ENCODE data around the gene COL13A1. TPM values are rescaled to one million over a fixed set of nuclear protein-coding genes. Genes with fewer than 3 reads are reported as not detected.

COL13A1 gene
- total and polyA plus RNA-seq, 2 of the 8 experiments (the other 6 are each of a cell fraction or from before 2014, with no cell fraction given), result 2.6 to 5.2 TPM

DNA sequence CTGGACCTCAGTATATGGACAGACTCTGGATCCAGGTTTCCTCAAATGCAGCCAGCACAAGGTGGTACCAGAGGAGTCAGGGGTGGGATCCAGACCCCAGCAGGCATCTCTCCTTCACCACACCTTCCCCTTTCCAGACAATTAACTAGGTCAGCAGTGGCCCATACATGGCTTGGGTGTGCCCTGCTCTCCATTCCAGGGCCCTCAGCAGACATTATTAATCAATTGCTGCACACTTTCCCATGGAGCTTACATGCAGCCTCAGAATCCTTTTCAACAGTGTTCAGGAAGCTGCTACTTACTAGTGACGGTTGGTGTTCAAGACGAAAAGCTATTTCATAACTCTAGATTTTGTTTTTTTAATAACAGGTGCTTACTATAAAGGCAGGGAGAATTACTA is 6.0 kb downstream of the COL13A1 start:
- H3K9ac ChIP-seq (replicated peaks in 1 of 4; ENCODE audit: extremely low read depth in 1 of 4, low read depth in 3 of 4, low read length in 3 of 4), result no peak overlapping the region
- TF ChIP-seq FOSL1 (IDR thresholded peaks at IDR 0.05; ENCODE audit: insufficient read depth, low read depth, low read length), result no peak
- TF ChIP-seq GTF2F1 (IDR thresholded peaks at IDR 0.05; ENCODE audit: borderline replicate concordance, low read depth, low read length), result no peak
- TF ChIP-seq, protein P1, sequence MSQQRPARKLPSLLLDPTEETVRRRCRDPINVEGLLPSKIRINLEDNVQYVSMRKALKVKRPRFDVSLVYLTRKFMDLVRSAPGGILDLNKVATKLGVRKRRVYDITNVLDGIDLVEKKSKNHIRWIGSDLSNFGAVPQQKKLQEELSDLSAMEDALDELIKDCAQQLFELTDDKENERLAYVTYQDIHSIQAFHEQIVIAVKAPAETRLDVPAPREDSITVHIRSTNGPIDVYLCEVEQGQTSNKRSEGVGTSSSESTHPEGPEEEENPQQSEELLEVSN (IDR thresholded peaks at IDR 0.05), result no peak
- no peak for TF ChIP-seq POLR2AphosphoS5 (IDR thresholded peaks at IDR 0.05; ENCODE audit: low read depth, low read length)
- no peak for TF ChIP-seq PHF8 (conservative IDR thresholded peaks at IDR 0.05; ENCODE audit: low read depth, low read length)
- TF ChIP-seq HDAC2 (IDR thresholded peaks at IDR 0.05; ENCODE audit: borderline replicate concordance in 1 of 2, low read depth in 2 of 2, low read length in 2 of 2), result no peak
- TF ChIP-seq, protein P2, sequence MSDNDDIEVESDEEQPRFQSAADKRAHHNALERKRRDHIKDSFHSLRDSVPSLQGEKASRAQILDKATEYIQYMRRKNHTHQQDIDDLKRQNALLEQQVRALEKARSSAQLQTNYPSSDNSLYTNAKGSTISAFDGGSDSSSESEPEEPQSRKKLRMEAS (IDR thresholded peaks at IDR 0.05), result no peak
- TF ChIP-seq TCF12 (IDR thresholded peaks at IDR 0.05; ENCODE audit: low read depth, low read length), result no peak
- TF ChIP-seq CHD1 (IDR thresholded peaks at IDR 0.05; ENCODE audit: low read depth, low read length), result no peak
- TF ChIP-seq JUN (IDR thresholded peaks at IDR 0.05; ENCODE audit: low read depth, low read length), result no peak
- no peak for TF ChIP-seq KDM1A (IDR thresholded peaks at IDR 0.05; ENCODE audit: borderline replicate concordance, low read length)
- TF ChIP-seq CBX8 (IDR thresholded peaks at IDR 0.05; ENCODE audit: borderline replicate concordance, low read depth, low read length), result no peak

More for the DNA sequence above, 6.0 kb downstream of the COL13A1 start:
- Histone ChIP-seq H4K8ac (ENCODE audit: extremely low read depth, insufficient read depth, low read length) (no peak overlapping the region), H3K27ac (ENCODE audit: low read depth, low read length) (no peak overlapping the region), H2BK15ac (ENCODE audit: low read length) (no peak overlapping the region), H2BK120ac (replicated peaks; ENCODE audit: low read depth, low read length) (no peak overlapping the region), H3K27me3 (replicated peaks in 1 of 4; ENCODE audit: control insufficient read depth in 3 of 4, extremely low read depth in 1 of 4, insufficient read depth in 3 of 4, low read length in 3 of 4) (peaks cover 10 to 19% (median 16%) of the 10 kb centered on the region in 4 experiments; a peak in 6 of 7 replicates), H4K91ac (replicated peaks; ENCODE audit: insufficient read length, low read length) (no peak overlapping the region), H3K4me2 (ENCODE audit: insufficient read depth in 1 of 2, low read depth in 2 of 2, low read length in 2 of 2) (no peak overlapping the region), H3K4me3 (ENCODE audit: extremely low read depth in 1 of 4, insufficient read depth in 2 of 4, low read depth in 3 of 4, low read length in 4 of 4) (no peak overlapping the region), H3K79me2 (ENCODE audit: control insufficient read depth in 1 of 2, insufficient read depth in 2 of 2, low read length in 2 of 2) (no peaks in the 10 kb centered on the region), H3K36me3 (ENCODE audit: control insufficient read depth in 2 of 4, insufficient read depth in 4 of 4, low read length in 3 of 4) (no peaks in the 10 kb centered on the region; a peak in 1 of 8 replicates), H2BK12ac (ENCODE audit: low read depth, low read length) (peak overlapping the region; percentile 44; the same call in 1 of the 2 replicates), H3K4me1 (replicated peaks in 1 of 4; ENCODE audit: control insufficient read depth in 3 of 4, insufficient read depth in 4 of 4, low read length in 3 of 4) (peaks cover 0 to 16% (median 9%) of the 10 kb centered on the region in 4 experiments; a peak in 5 of 7 replicates), H3K14ac (ENCODE audit: insufficient read length) (no peak overlapping the region), H3K9me3 (ENCODE audit: insufficient read depth in 2 of 2, low read depth in 1 of 2, low read length in 1 of 2) (no peaks in the 10 kb centered on the region), H3K23me2 (ENCODE audit: low read depth, low read length) (peaks cover 4% of the 10 kb centered on the region; the same call in 1 of the 2 replicates), H4K20me1 (replicated peaks in 1 of 2; ENCODE audit: control insufficient read depth in 1 of 2, insufficient read depth in 2 of 2, low read length in 2 of 2) (peaks cover 0 to 8% of the 10 kb centered on the region in 2 experiments), H2BK5ac (ENCODE audit: low read depth, low read length) (no peak overlapping the region), H2AFZ (ENCODE audit: low read length) (no peak overlapping the region), H2AK5ac (ENCODE audit: low read depth, low read length) (no peak overlapping the region), H3K18ac (ENCODE audit: extremely low read depth, low read length) (no peak overlapping the region), H4K5ac (ENCODE audit: insufficient read length, low read depth, low read length) (no peak overlapping the region), H3K4ac (replicated peaks; ENCODE audit: insufficient read length, low read depth, low read length) (no peak overlapping the region), H2BK20ac (ENCODE audit: low read length) (peak overlapping the region; percentile 4; the same call in 1 of the 2 replicates), H3K79me1 (ENCODE audit: low read depth, low read length) (no peaks in the 10 kb centered on the region), H3K56ac (replicated peaks; ENCODE audit: insufficient read length, low read depth, low read length) (no peak overlapping the region), H3K23ac (ENCODE audit: insufficient read length) (no peak overlapping the region)
- 87% methylated on average over 2 of the region's 2 CpGs; no CpG with 5 or more reads in 1 of the 2 experiments for WGBS, 2 experiments (ENCODE audit: extremely low coverage in 1 of 2, insufficient coverage in 1 of 2, insufficient read length in 1 of 2, insufficient replicate concordance in 2 of 2, low coverage in 1 of 2, low lambda C conversion rate in 2 of 2, missing lambda C conversion rate in 1 of 2)
- DNase-seq (ENCODE audit: low read depth in 1 of 2, low spot score in 2 of 2), result no peak
- CTCF ChIA-PET (ENCODE audit: partially characterized antibody), result interaction anchor here (0.7 to 40.6 kb wide), 14 partner anchors 9 to 106 kb away, joined by 3 to 958 read pairs (median 7); partner anchors contain the start of gene COL13A1
- POLR2A ChIA-PET (ENCODE audit: partially characterized antibody), result interaction anchor here (0.6 kb wide), 1 partner anchor 334 kb away, joined by 4 read pairs; no protein-coding TSS in a partner anchor
- no peak for FAIRE-seq

Data from H1 (cell line).